Ovary (tissue), 3 donors: ENCODE measurements around the gene KCNJ9.

Experiments used
- CTCF ChIP-seq, 3 donors: fragments of 450-650 bp in 2 of 3; fragments of 200-600 bp in 1 of 3; IDR thresholded peaks; one replicate each; pipeline versions ENCODE4 v1.5.1 to v1.8.0; 2016 to 2022; ENCODE audit warnings: antibody characterized with exemption in 3 of 3, mild to moderate bottlenecking in 1 of 3
- POLR2A ChIP-seq: fragments of 450-650 bp; IDR thresholded peaks from one replicate; pipeline ENCODE4 v1.6.1; 2017; ENCODE audit warnings: antibody characterized with exemption, mild to moderate bottlenecking, moderate library complexity
- donor health status: DM: no; HTN: no; CAD: no.

- TF ChIP-seq CTCF (IDR thresholded peaks at IDR 0.05) (no peak), POLR2A (no peak)
Measured at GRCh38 chr1:160109686-160110085, 28.3 kb downstream of the KCNJ9 start.
